HEK293 (cell line): ENCODE measurements around the gene ZFHX3.

Source experiments
- CTCF ChIA-PET: fragments of 350-600 bp; formaldehyde crosslinking; extraction: SDS; loops from one replicate; lab custom pipeline; 2021; ENCODE audit warnings: antibody characterized with exemption; lab: Yijun Ruan, JAX
- POLR2A ChIA-PET: fragments of 300-600 bp; formaldehyde crosslinking; extraction: SDS; loops from one replicate; lab custom pipeline; 2020; ENCODE audit warnings: antibody characterized with exemption, inconsistent platforms; lab: Yijun Ruan, JAX
- H3K27ac ChIP-seq: fragments of 200-500 bp; sonication (Bioruptor generic); 2 replicates; pipeline ENCODE4 v1.5.1; 2014; ENCODE audit warnings: low read depth, low read length, control low read depth, inconsistent platforms; ENCODE audit errors: extremely low read depth
- H3K36me3 ChIP-seq, 2 experiments: fragments of 200-500 bp in 1 of 2; sonication (Bioruptor generic) in 1 of 2; 1 replicate in 1 of 2; 2 replicates in 1 of 2; pipeline ENCODE4 v1.5.1; 2014 to 2017; ENCODE audit warnings: inconsistent platforms in 2 of 2, low read length in 2 of 2; ENCODE audit not compliant: control insufficient read depth in 2 of 2, insufficient read depth in 1 of 2
- H3K4me1 ChIP-seq: fragments of 200-500 bp; sonication (Bioruptor generic); 2 replicates; pipeline ENCODE4 v1.5.1; 2014; ENCODE audit warnings: mild to moderate bottlenecking, low read length, inconsistent platforms; ENCODE audit not compliant: control insufficient read depth, insufficient read depth
- H3K4me3 ChIP-seq: 2 replicates; pipeline ENCODE4 v1.5.1; 2011; ENCODE audit warnings: low read depth, mild to moderate bottlenecking, control low read depth, low read length, moderate library complexity
- H3K9me3 ChIP-seq: fragments of 200-500 bp; sonication (Bioruptor generic); 2 replicates; pipeline ENCODE4 v1.5.1; 2014; ENCODE audit warnings: low read depth, low read length, inconsistent platforms; ENCODE audit not compliant: control insufficient read depth, insufficient read depth
- BCL11A ChIP-seq: fragments of 450-650 bp; formaldehyde crosslinking; IDR thresholded peaks from 2 replicates; pipeline ENCODE4 v1.5.1; 2016; ENCODE audit warnings: low read depth, missing biosample characterization, missing genetic modification characterization
- BCL6B ChIP-seq: fragments of 450-650 bp; formaldehyde crosslinking; IDR thresholded peaks from 2 replicates; pipeline ENCODE4 v1.5.1; 2017; ENCODE audit warnings: missing biosample characterization, missing genetic modification characterization
- GLIS1 ChIP-seq: fragments of 450-650 bp; formaldehyde crosslinking; IDR thresholded peaks from 2 replicates; pipeline ENCODE4 v1.5.1; 2016; ENCODE audit warnings: missing biosample characterization, missing genetic modification characterization
- MYNN ChIP-seq: fragments of 450-650 bp; formaldehyde crosslinking; IDR thresholded peaks from 2 replicates; pipeline ENCODE4 v1.5.1; 2016; ENCODE audit warnings: missing biosample characterization, missing genetic modification characterization, borderline replicate concordance
- SALL2 ChIP-seq: fragments of 450-650 bp; formaldehyde crosslinking; IDR thresholded peaks from 2 replicates; pipeline ENCODE4 v1.5.0; 2017; ENCODE audit warnings: missing biosample characterization, mild to moderate bottlenecking, missing genetic modification characterization, borderline replicate concordance
- SCRT2 ChIP-seq: fragments of 450-650 bp; formaldehyde crosslinking; IDR thresholded peaks from 2 replicates; pipeline ENCODE4 v1.5.1; 2016; ENCODE audit warnings: missing biosample characterization, missing genetic modification characterization
- TCF7L2 ChIP-seq: IDR thresholded peaks from 2 replicates; pipeline ENCODE4 v1.6.1; 2011; ENCODE audit warnings: low read depth, mild to moderate bottlenecking, inconsistent platforms, low read length, moderate library complexity, borderline replicate concordance
- ZBTB1 ChIP-seq: fragments of 450-650 bp; formaldehyde crosslinking; IDR thresholded peaks from 2 replicates; pipeline ENCODE4 v1.5.1; 2016; ENCODE audit warnings: missing biosample characterization, missing genetic modification characterization
- ZBTB17 ChIP-seq: fragments of 450-650 bp; formaldehyde crosslinking; IDR thresholded peaks from 2 replicates; pipeline ENCODE4 v1.5.1; 2016; ENCODE audit warnings: missing biosample characterization, missing genetic modification characterization
- ZEB2 ChIP-seq: fragments of 450-650 bp; formaldehyde crosslinking; IDR thresholded peaks from 2 replicates; pipeline ENCODE4 v1.5.1; 2016; ENCODE audit warnings: missing biosample characterization, missing genetic modification characterization
- ZNF112 ChIP-seq: fragments of 450-650 bp; formaldehyde crosslinking; IDR thresholded peaks from 2 replicates; pipeline ENCODE4 v1.5.0; 2017; ENCODE audit warnings: missing biosample characterization, missing genetic modification characterization
- ZNF114 ChIP-seq: fragments of 450-650 bp; formaldehyde crosslinking; IDR thresholded peaks from 2 replicates; pipeline ENCODE4 v1.5.0; 2017; ENCODE audit warnings: missing biosample characterization, missing genetic modification characterization
- ZNF138 ChIP-seq: fragments of 450-650 bp; formaldehyde crosslinking; IDR thresholded peaks from 2 replicates; pipeline ENCODE4 v1.5.1; 2016; ENCODE audit warnings: missing biosample characterization, missing genetic modification characterization, borderline replicate concordance
- ZNF18 ChIP-seq: fragments of 450-650 bp; formaldehyde crosslinking; IDR thresholded peaks from 2 replicates; pipeline ENCODE4 v1.5.1; 2016; ENCODE audit warnings: missing biosample characterization, missing genetic modification characterization
- ZNF239 ChIP-seq: fragments of 450-650 bp; formaldehyde crosslinking; IDR thresholded peaks from 2 replicates; pipeline ENCODE4 v1.5.1; 2016; ENCODE audit warnings: missing biosample characterization, missing genetic modification characterization
- ZNF248 ChIP-seq: fragments of 450-650 bp; formaldehyde crosslinking; IDR thresholded peaks from 2 replicates; pipeline ENCODE4 v1.5.1; 2017; ENCODE audit warnings: missing biosample characterization, missing genetic modification characterization
- ZNF335 ChIP-seq: fragments of 450-650 bp; formaldehyde crosslinking; conservative IDR thresholded peaks from 2 replicates; pipeline ENCODE4 v1.5.1; 2016; ENCODE audit warnings: missing biosample characterization, missing genetic modification characterization
- ZNF341 ChIP-seq: fragments of 450-650 bp; formaldehyde crosslinking; IDR thresholded peaks from 2 replicates; pipeline ENCODE4; 2016; ENCODE audit warnings: low read depth, missing biosample characterization, missing genetic modification characterization
- ZNF394 ChIP-seq: fragments of 450-650 bp; formaldehyde crosslinking; IDR thresholded peaks from 2 replicates; pipeline ENCODE4 v1.5.1; 2016; ENCODE audit warnings: missing biosample characterization, missing genetic modification characterization, mild to moderate bottlenecking, moderate library complexity, borderline replicate concordance
- ZNF473 ChIP-seq: fragments of 450-650 bp; formaldehyde crosslinking; IDR thresholded peaks from 2 replicates; pipeline ENCODE4 v1.5.1; 2017; ENCODE audit warnings: missing biosample characterization, missing genetic modification characterization
- ZNF514 ChIP-seq: fragments of 450-650 bp; formaldehyde crosslinking; IDR thresholded peaks from 2 replicates; pipeline ENCODE4 v1.5.1; 2016; ENCODE audit warnings: missing biosample characterization, missing genetic modification characterization
- ZNF521 ChIP-seq: fragments of 450-650 bp; formaldehyde crosslinking; IDR thresholded peaks from 2 replicates; pipeline ENCODE4 v1.5.1; 2017; ENCODE audit warnings: missing biosample characterization, mild to moderate bottlenecking, missing genetic modification characterization
- ZNF529 ChIP-seq: fragments of 450-650 bp; formaldehyde crosslinking; IDR thresholded peaks from 2 replicates; pipeline ENCODE4 v1.5.1; 2017; ENCODE audit warnings: missing genetic modification characterization, missing biosample characterization; ENCODE audit not compliant: insufficient replicate concordance
- ZNF580 ChIP-seq: fragments of 450-650 bp; formaldehyde crosslinking; IDR thresholded peaks from 2 replicates; pipeline ENCODE4 v1.5.1; 2016; ENCODE audit warnings: missing biosample characterization, missing genetic modification characterization
- ZNF629 ChIP-seq: fragments of 450-650 bp; formaldehyde crosslinking; IDR thresholded peaks from 2 replicates; pipeline ENCODE4 v1.5.1; 2017; ENCODE audit warnings: missing biosample characterization, missing genetic modification characterization
- ZNF76 ChIP-seq: fragments of 450-650 bp; formaldehyde crosslinking; IDR thresholded peaks from 2 replicates; pipeline ENCODE4; 2016; ENCODE audit warnings: low read depth, missing biosample characterization, missing genetic modification characterization, borderline replicate concordance
- ZNF785 ChIP-seq: fragments of 450-650 bp; formaldehyde crosslinking; IDR thresholded peaks from 2 replicates; pipeline ENCODE4 v1.5.1; 2016; ENCODE audit warnings: missing biosample characterization, missing genetic modification characterization
- ZSCAN5A ChIP-seq: fragments of 450-650 bp; formaldehyde crosslinking; IDR thresholded peaks from 2 replicates; pipeline ENCODE4 v1.5.1; 2016; ENCODE audit warnings: missing biosample characterization, missing genetic modification characterization
- ZXDB ChIP-seq: fragments of 450-650 bp; formaldehyde crosslinking; IDR thresholded peaks from 2 replicates; pipeline ENCODE4 v1.5.1; 2016; ENCODE audit warnings: missing biosample characterization, missing genetic modification characterization

The ZFHX3 gene

GRCh38 chr16:72789921-72790320, 258.0 kb downstream of the ZFHX3 start:
- Histone ChIP-seq H3K27ac (no peak overlapping the region), H3K36me3 (peaks cover 0 to 64% of the 10 kb centered on the region in 2 experiments; a peak in 2 of 3 replicates), H3K4me3 (no peak overlapping the region), H3K4me1 (no peaks in the 10 kb centered on the region), H3K9me3 (no peaks in the 10 kb centered on the region)
- TF ChIP-seq GLIS1 (tag by site-specific recombination) (no peak), ZBTB1 (tag by site-specific recombination) (no peak), ZNF248 (tag by site-specific recombination) (no peak), ZNF580 (tag by site-specific recombination) (no peak), BCL11A (no peak), ZNF112 (tag by site-specific recombination) (no peak), ZSCAN5A (no peak)
- POLR2A ChIA-PET, result no interaction called here
- CTCF ChIA-PET, result interaction anchor here (0.6 to 1.4 kb wide), 2 partner anchors 15 to 61 kb away, joined by 3 to 5 read pairs; no protein-coding TSS in a partner anchor

- H3K4me1 ChIP-seq, result no peaks in the 10 kb centered on the region
- POLR2A ChIA-PET, result no interaction called here
- CTCF ChIA-PET, result interaction anchor here (0.6 kb wide), 1 partner anchor 62 kb away, joined by 5 read pairs; no protein-coding TSS in a partner anchor
Observed at GRCh38 chr16:72789465-72789864, 258.5 kb downstream of the ZFHX3 start.

GRCh38 chr16:72788269-72788809, 259.6 kb downstream of the ZFHX3 start:
- Histone ChIP-seq H3K27ac (no peak overlapping the region), H3K9me3 (no peaks in the 10 kb centered on the region), H3K4me1 (peaks cover 2% of the 10 kb centered on the region; the same call in 1 of the 2 replicates), H3K36me3 (peaks cover 0 to 48% of the 10 kb centered on the region in 2 experiments; a peak in 2 of 3 replicates), H3K4me3 (no peak overlapping the region)
- no peak for TF ChIP-seq ZNF394 (tag by site-specific recombination)
- no peak for TF ChIP-seq ZNF239 (tag by site-specific recombination)
- TF ChIP-seq ZNF114, result no peak
- TF ChIP-seq ZBTB17, result no peak
- no peak for TF ChIP-seq SALL2 (tag by site-specific recombination)
- no peak for TF ChIP-seq ZNF138
- no peak for TF ChIP-seq ZEB2 (tag by site-specific recombination)
- no peak for TF ChIP-seq ZNF521 (tag by site-specific recombination)
- TF ChIP-seq ZNF514 (tag by site-specific recombination), result no peak
- TF ChIP-seq ZNF529 (tag by site-specific recombination), result no peak
- no peak for TF ChIP-seq ZNF785 (tag by site-specific recombination)
- TF ChIP-seq ZXDB (tag by site-specific recombination), result no peak
- TF ChIP-seq ZNF473 (tag by site-specific recombination), result no peak
- TF ChIP-seq ZNF341 (tag by site-specific recombination), result no peak
- no peak for TF ChIP-seq MYNN (tag by site-specific recombination)
- TF ChIP-seq ZNF335 (tag by site-specific recombination), result no peak
- no peak for TF ChIP-seq ZNF18
- TF ChIP-seq ZNF76 (tag by site-specific recombination), result no peak
- no peak for TF ChIP-seq BCL6B (tag by site-specific recombination)
- TF ChIP-seq ZNF629, result no peak
- ChIA-PET POLR2A (no interaction called here), CTCF (interaction anchor here (0.6 kb wide), 1 partner anchor 279 kb away, joined by 3 read pairs; no protein-coding TSS in a partner anchor)

More at GRCh38 chr16:72789465-72789864, 258.5 kb downstream of the ZFHX3 start:
- H3K4me3 ChIP-seq, result no peak overlapping the region
- no peak overlapping the region for H3K27ac ChIP-seq
- TF ChIP-seq TCF7L2 (no peak), SCRT2 (tag by site-specific recombination) (peak; percentile 69)
- peaks cover 0 to 60% of the 10 kb centered on the region in 2 experiments; a peak in 2 of 3 replicates for H3K36me3 ChIP-seq
- no peaks in the 10 kb centered on the region for H3K9me3 ChIP-seq
